Measurements from ENCODE around the gene TUBA3D. TPM values are rescaled to one million over a fixed set of nuclear protein-coding genes. Genes with fewer than 3 reads are reported as not detected.
"Not testable (repeated sequence)": the region's sequence is repeated elsewhere in the genome, so short reads cannot be mapped to it uniquely, and the experiment has no call there.

The TUBA3D gene
- total RNA-seq, 5 donors from 2014 or later (not counting 1 experiment from before 2014, with no cell fraction given) = not detected

- no peak for DNase-seq
- H3K27me3 Mint-ChIP-seq = peaks cover 5 to 14% of the 10 kb centered on the region in 2 donors
- POLR2A ChIA-PET = no interaction called here
- no peaks in the 10 kb centered on the region for H3K4me1 Mint-ChIP-seq
- no peaks in the 10 kb centered on the region for H3K4me1 ChIP-seq (ENCODE audit: control insufficient read depth in 1 of 2, extremely low read depth in 1 of 2, insufficient read depth in 2 of 2, low read length in 2 of 2)
- 100% methylated on average over 5 of the region's 19 CpGs for WGBS (ENCODE audit: insufficient coverage)
- ATAC-seq (replicated peaks in 1 of 4) = no peak
- no peaks in the 10 kb centered on the region for H3K9me3 Mint-ChIP-seq
- peaks cover 0 to 3% of the 10 kb centered on the region in 2 experiments for H3K27me3 ChIP-seq (replicated peaks in 1 of 2; ENCODE audit: control insufficient read depth in 2 of 2, extremely low read depth in 1 of 2, insufficient read depth in 2 of 2, low read length in 1 of 2)
- no peak overlapping the region for H3K4me3 Mint-ChIP-seq
- H3K36me3 Mint-ChIP-seq = no peaks in the 10 kb centered on the region
- no peaks in the 10 kb centered on the region for H3K9me3 ChIP-seq
- CTCF ChIA-PET = no interaction called here
- H3K36me3 ChIP-seq (ENCODE audit: control insufficient read depth in 2 of 2, extremely low read depth in 1 of 2, insufficient read depth in 1 of 2, low read length in 1 of 2) = no peaks in the 10 kb centered on the region
- no peak overlapping the region for H3K27ac ChIP-seq (ENCODE audit: low read length)
- no peak overlapping the region for H3K27ac Mint-ChIP-seq
- H3K4me3 ChIP-seq (ENCODE audit: control insufficient read depth in 1 of 2, extremely low read depth in 1 of 2, low read length in 1 of 2) = no peak overlapping the region
These were observed 30.0 kb upstream of the TUBA3D start for GRCh38 chr2:131445896-131446295.

GRCh38 chr2:131447981-131448380, 27.9 kb upstream of the TUBA3D start:
- whole genome bisulfite sequencing (ENCODE audit: insufficient coverage) = no CpG with 5 or more reads among the region's 9 CpGs
- H3K27ac ChIP-seq (ENCODE audit: low read length); H3K4me3 Mint-ChIP-seq; CTCF ChIA-PET; POLR2A ChIA-PET; H3K4me1 ChIP-seq (ENCODE audit: control insufficient read depth in 1 of 2, extremely low read depth in 1 of 2, insufficient read depth in 2 of 2, low read length in 2 of 2); H3K27ac Mint-ChIP-seq; H3K4me3 ChIP-seq (ENCODE audit: control insufficient read depth in 1 of 2, extremely low read depth in 1 of 2, low read length in 1 of 2); ATAC-seq (replicated peaks in 1 of 4); DNase-seq; H3K36me3 Mint-ChIP-seq; H3K4me1 Mint-ChIP-seq; H3K27me3 ChIP-seq (replicated peaks in 1 of 2; ENCODE audit: control insufficient read depth in 2 of 2, extremely low read depth in 1 of 2, insufficient read depth in 2 of 2, low read length in 1 of 2); H3K36me3 ChIP-seq (ENCODE audit: control insufficient read depth in 2 of 2, extremely low read depth in 1 of 2, insufficient read depth in 1 of 2, low read length in 1 of 2); H3K9me3 ChIP-seq; H3K9me3 Mint-ChIP-seq: not testable (repeated sequence)
- H3K27me3 Mint-ChIP-seq = peaks cover 8 to 13% of the 10 kb centered on the region in 2 donors

- H3K27ac ChIP-seq (ENCODE audit: low read length); CTCF ChIA-PET; H3K36me3 ChIP-seq (ENCODE audit: control insufficient read depth in 2 of 2, extremely low read depth in 1 of 2, insufficient read depth in 1 of 2, low read length in 1 of 2); DNase-seq; H3K27me3 ChIP-seq (replicated peaks in 1 of 2; ENCODE audit: control insufficient read depth in 2 of 2, extremely low read depth in 1 of 2, insufficient read depth in 2 of 2, low read length in 1 of 2); H3K4me1 ChIP-seq (ENCODE audit: control insufficient read depth in 1 of 2, extremely low read depth in 1 of 2, insufficient read depth in 2 of 2, low read length in 2 of 2); H3K27ac Mint-ChIP-seq; H3K4me3 Mint-ChIP-seq; POLR2A ChIA-PET; H3K36me3 Mint-ChIP-seq; H3K4me1 Mint-ChIP-seq; ATAC-seq (replicated peaks in 1 of 4); H3K4me3 ChIP-seq (ENCODE audit: control insufficient read depth in 1 of 2, extremely low read depth in 1 of 2, low read length in 1 of 2); H3K9me3 Mint-ChIP-seq; H3K9me3 ChIP-seq: not testable (repeated sequence)
- peaks cover 17 to 18% of the 10 kb centered on the region in 2 donors for H3K27me3 Mint-ChIP-seq
- WGBS (ENCODE audit: insufficient coverage) = no CpG with 5 or more reads among the region's 10 CpGs
These were observed 24.5 kb upstream of the TUBA3D start for GRCh38 chr2:131451265-131451949.

GRCh38 chr2:131454914-131455313, 21.0 kb upstream of the TUBA3D start:
- H3K27ac ChIP-seq (ENCODE audit: low read length); DNase-seq; H3K36me3 ChIP-seq (ENCODE audit: control insufficient read depth in 2 of 2, extremely low read depth in 1 of 2, insufficient read depth in 1 of 2, low read length in 1 of 2); H3K36me3 Mint-ChIP-seq; H3K4me3 Mint-ChIP-seq; H3K4me1 Mint-ChIP-seq; H3K4me1 ChIP-seq (ENCODE audit: control insufficient read depth in 1 of 2, extremely low read depth in 1 of 2, insufficient read depth in 2 of 2, low read length in 2 of 2); CTCF ChIA-PET; H3K27ac Mint-ChIP-seq; POLR2A ChIA-PET; H3K9me3 ChIP-seq; H3K27me3 ChIP-seq (replicated peaks in 1 of 2; ENCODE audit: control insufficient read depth in 2 of 2, extremely low read depth in 1 of 2, insufficient read depth in 2 of 2, low read length in 1 of 2); ATAC-seq (replicated peaks in 1 of 4); H3K4me3 ChIP-seq (ENCODE audit: control insufficient read depth in 1 of 2, extremely low read depth in 1 of 2, low read length in 1 of 2); H3K9me3 Mint-ChIP-seq: not testable (repeated sequence)
- WGBS (ENCODE audit: insufficient coverage) = no CpG with 5 or more reads among the region's 2 CpGs
- peaks cover 28 to 32% of the 10 kb centered on the region in 2 donors for H3K27me3 Mint-ChIP-seq

- CTCF ChIA-PET; H3K4me3 ChIP-seq (ENCODE audit: control insufficient read depth in 1 of 2, extremely low read depth in 1 of 2, low read length in 1 of 2); POLR2A ChIA-PET; H3K4me1 Mint-ChIP-seq; DNase-seq; H3K9me3 ChIP-seq; ATAC-seq (replicated peaks in 1 of 4); H3K4me3 Mint-ChIP-seq; H3K27me3 ChIP-seq (replicated peaks in 1 of 2; ENCODE audit: control insufficient read depth in 2 of 2, extremely low read depth in 1 of 2, insufficient read depth in 2 of 2, low read length in 1 of 2); H3K27ac Mint-ChIP-seq; H3K4me1 ChIP-seq (ENCODE audit: control insufficient read depth in 1 of 2, extremely low read depth in 1 of 2, insufficient read depth in 2 of 2, low read length in 2 of 2); H3K36me3 ChIP-seq (ENCODE audit: control insufficient read depth in 2 of 2, extremely low read depth in 1 of 2, insufficient read depth in 1 of 2, low read length in 1 of 2); H3K9me3 Mint-ChIP-seq; H3K27me3 Mint-ChIP-seq; H3K27ac ChIP-seq (ENCODE audit: low read length); H3K36me3 Mint-ChIP-seq: not testable (repeated sequence)
- 100% methylated on average over 1 of the region's 10 CpGs for WGBS (ENCODE audit: insufficient coverage)
These were observed 8.2 kb upstream of the TUBA3D start for GRCh38 chr2:131467722-131468121.

- H3K27ac ChIP-seq (ENCODE audit: low read length); H3K36me3 ChIP-seq (ENCODE audit: control insufficient read depth in 2 of 2, extremely low read depth in 1 of 2, insufficient read depth in 1 of 2, low read length in 1 of 2); ATAC-seq (replicated peaks in 1 of 4); H3K27ac Mint-ChIP-seq; H3K4me3 Mint-ChIP-seq; POLR2A ChIA-PET; DNase-seq; H3K9me3 Mint-ChIP-seq; H3K4me3 ChIP-seq (ENCODE audit: control insufficient read depth in 1 of 2, extremely low read depth in 1 of 2, low read length in 1 of 2); H3K36me3 Mint-ChIP-seq; H3K27me3 ChIP-seq (replicated peaks in 1 of 2; ENCODE audit: control insufficient read depth in 2 of 2, extremely low read depth in 1 of 2, insufficient read depth in 2 of 2, low read length in 1 of 2); H3K27me3 Mint-ChIP-seq; CTCF ChIA-PET; H3K9me3 ChIP-seq; H3K4me1 ChIP-seq (ENCODE audit: control insufficient read depth in 1 of 2, extremely low read depth in 1 of 2, insufficient read depth in 2 of 2, low read length in 2 of 2); H3K4me1 Mint-ChIP-seq: not testable (repeated sequence)
- WGBS (ENCODE audit: insufficient coverage) = no CpG with 5 or more reads among the region's 3 CpGs
These were observed 5.0 kb upstream of the TUBA3D start for GRCh38 chr2:131470944-131471343.

- CTCF ChIA-PET; H3K4me3 ChIP-seq (ENCODE audit: control insufficient read depth in 1 of 2, extremely low read depth in 1 of 2, low read length in 1 of 2); H3K27ac ChIP-seq (ENCODE audit: low read length); H3K9me3 ChIP-seq; POLR2A ChIA-PET; H3K36me3 ChIP-seq (ENCODE audit: control insufficient read depth in 2 of 2, extremely low read depth in 1 of 2, insufficient read depth in 1 of 2, low read length in 1 of 2); H3K27ac Mint-ChIP-seq; H3K4me1 Mint-ChIP-seq; ATAC-seq (replicated peaks in 1 of 4); H3K9me3 Mint-ChIP-seq; H3K27me3 Mint-ChIP-seq; H3K4me3 Mint-ChIP-seq; DNase-seq; H3K27me3 ChIP-seq (replicated peaks in 1 of 2; ENCODE audit: control insufficient read depth in 2 of 2, extremely low read depth in 1 of 2, insufficient read depth in 2 of 2, low read length in 1 of 2); H3K4me1 ChIP-seq (ENCODE audit: control insufficient read depth in 1 of 2, extremely low read depth in 1 of 2, insufficient read depth in 2 of 2, low read length in 2 of 2): not testable (repeated sequence)
- 100% methylated on average over 1 of the region's 8 CpGs for WGBS (ENCODE audit: insufficient coverage)
- H3K36me3 Mint-ChIP-seq = peaks cover 10% of the 10 kb centered on the region
These were observed 4.3 kb upstream of the TUBA3D start for GRCh38 chr2:131471624-131472023.
